Endothelial cell of umbilical vein (primary cell): ENCODE results near the gene PLEKHJ1.

Experiments used
- CTCF ChIP-seq, 2 donors: IDR thresholded peaks; 1 replicate in 1 of 2; 2 replicates in 1 of 2; pipeline ENCODE4 v1.5.1; 2011; ENCODE audit warnings: low read length in 2 of 2, mild to moderate bottlenecking in 2 of 2, moderate library complexity in 2 of 2, control low read depth in 1 of 2, inconsistent platforms in 1 of 2, low read depth in 1 of 2; ENCODE audit not compliant: insufficient read depth in 1 of 2; ENCODE audit errors: extremely low read depth in 1 of 2
- FOS ChIP-seq: IDR thresholded peaks from 2 replicates; pipeline ENCODE4 v1.6.1; 2011; ENCODE audit warnings: mild to moderate bottlenecking, low read length, moderate library complexity, borderline replicate concordance; ENCODE audit not compliant: insufficient read depth

GRCh38 chr19:2210987-2211740 lies 25.0 kb downstream of the PLEKHJ1 start:
- TF ChIP-seq FOS (no peak), CTCF (IDR thresholded peaks at IDR 0.05; ENCODE audit: extremely low read depth in 1 of 2, insufficient read depth in 1 of 2, low read depth in 1 of 2, low read length in 2 of 2) (no peak)
